NCI-H1694 treated with DMSO at 0.1 percent for 48 hours (cell line): ENCODE data around the gene HEXA.

ENCODE experiments used
- DNase-seq: peaks from one replicate; lab custom pipeline; 2025; lab: John Stamatoyannopoulos, UW

Gene HEXA

DNA sequence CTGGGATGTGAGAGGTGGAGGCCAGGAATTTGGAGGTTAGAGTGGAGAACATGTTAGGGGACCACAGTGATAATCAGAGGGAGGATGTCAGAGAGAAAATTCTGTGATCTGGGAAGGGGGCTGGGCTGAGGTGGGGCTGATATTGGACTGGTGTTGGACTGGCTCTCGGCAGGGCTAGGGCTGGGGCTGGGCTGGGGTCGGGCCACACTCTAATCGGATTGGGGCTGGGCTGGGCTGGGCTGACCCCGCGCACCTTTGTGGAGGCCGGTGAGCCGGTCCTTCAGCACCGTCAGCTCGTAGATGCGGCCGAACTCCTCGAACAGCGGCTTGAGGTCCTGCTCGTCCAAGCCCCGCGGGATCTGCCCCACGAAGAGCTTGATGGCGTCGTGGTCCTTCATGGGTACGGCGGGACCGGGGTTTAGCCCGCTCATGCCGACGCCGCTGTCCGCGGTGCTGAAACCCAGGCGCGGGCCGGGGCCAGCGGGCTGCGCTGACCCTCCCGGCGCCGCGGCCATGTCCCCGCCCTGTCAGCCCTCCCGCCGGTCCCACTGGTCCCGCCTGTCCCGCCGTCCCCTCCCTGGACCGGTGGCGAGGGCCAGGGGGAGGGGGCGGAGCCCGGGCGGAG lies 56.3 kb downstream of the HEXA start:
- no peak for DNase-seq

DNA sequence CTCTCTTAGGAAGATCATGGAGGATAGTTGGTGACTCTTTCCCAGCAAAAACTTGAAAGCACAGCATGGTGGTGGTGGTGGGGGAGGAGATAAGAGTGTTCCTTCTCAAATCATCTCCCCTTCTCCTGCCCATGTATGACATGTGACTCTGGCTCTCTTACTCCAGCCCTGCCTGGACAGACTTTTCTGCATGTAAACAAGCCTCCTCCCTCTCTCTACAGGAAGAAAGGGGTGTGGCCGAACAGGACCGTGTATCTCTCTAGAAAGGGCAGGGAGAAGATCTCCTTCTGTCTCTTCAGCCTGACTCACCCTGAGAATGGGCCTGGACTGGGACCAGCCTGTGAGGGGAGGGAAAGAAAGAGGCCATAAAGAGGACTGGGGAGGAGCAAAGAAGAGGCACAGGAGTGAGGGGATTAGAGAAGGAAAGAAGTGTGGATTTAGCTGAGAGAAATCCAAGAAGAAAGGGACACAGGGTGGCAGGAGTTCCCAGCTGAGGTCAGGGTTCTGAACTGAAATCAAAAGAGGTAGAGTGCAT lies 57.3 kb downstream of the HEXA start:
- DNase-seq = no peak

DNA sequence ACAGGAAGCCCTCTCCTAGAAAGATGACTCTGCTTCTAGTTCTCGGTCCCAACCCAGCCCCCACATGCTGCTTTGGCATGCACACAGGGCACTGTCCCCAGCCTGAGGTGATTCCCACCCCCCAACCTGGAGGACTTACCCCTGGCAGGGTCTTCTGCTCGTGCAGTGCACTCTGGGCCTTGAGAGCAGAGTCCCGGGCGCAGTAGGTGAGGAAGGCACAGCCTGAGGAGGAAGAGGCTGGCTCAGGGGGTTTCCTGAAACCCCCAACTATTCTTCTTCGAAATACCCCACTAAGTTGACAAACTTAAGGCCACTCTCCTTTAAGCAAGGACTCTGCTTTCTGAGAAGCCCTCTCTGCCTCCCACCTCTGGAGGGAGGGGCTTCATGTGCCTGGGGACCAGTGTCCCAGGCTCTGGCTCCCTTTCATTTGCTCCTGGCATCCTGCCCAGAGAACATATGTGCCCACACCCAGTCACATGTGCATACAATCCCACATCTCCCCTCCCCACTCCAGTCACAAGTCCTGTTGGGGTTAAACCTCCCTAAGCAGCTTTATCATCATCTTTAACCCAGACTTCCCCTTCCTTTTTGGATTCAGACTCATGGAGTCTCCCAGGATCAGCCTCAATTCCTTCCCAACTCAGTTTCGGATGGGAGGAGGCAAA lies 60.0 kb downstream of the HEXA start:
- peak; percentile 72 for DNase-seq

DNA sequence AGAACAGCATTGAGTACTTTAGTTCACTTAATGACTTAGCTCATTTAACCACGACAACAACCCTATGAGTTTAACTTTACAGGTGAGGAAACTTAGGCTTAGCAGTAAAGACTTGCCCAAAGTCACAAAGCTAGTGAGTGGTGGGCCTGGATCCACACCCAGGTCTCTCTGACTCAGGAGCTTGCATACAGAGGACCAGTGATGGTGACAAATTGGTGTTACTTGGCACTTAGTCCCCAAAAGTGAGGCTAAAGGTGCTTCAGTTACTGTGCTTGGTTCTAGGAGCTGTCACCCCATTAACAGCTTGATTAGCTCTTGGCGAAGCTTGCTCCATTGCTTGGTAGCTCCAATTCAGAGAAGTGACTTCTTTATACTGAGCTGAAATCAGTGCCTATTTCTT lies 61.9 kb downstream of the HEXA start:
- DNase-seq = no peak

DNA sequence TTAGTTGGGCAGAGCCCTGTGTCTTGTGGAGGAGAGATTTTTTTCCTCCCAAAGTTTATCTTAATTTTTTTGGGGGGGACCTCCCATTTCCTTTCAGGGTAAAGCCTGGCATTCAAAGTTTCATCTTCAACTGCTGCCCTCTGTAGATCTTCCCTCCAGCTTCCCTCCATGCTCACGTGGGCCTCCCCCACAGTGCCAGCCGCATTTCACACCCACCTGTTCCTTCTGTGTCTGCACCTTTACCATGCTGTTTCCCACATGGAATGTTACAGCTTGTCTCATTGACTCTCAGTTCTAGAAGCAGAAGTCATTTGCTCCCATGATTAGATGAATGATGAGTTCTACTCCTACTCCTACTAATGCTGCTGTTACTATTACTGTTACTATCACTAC lies 62.4 kb downstream of the HEXA start:
- DNase-seq = no peak

DNA sequence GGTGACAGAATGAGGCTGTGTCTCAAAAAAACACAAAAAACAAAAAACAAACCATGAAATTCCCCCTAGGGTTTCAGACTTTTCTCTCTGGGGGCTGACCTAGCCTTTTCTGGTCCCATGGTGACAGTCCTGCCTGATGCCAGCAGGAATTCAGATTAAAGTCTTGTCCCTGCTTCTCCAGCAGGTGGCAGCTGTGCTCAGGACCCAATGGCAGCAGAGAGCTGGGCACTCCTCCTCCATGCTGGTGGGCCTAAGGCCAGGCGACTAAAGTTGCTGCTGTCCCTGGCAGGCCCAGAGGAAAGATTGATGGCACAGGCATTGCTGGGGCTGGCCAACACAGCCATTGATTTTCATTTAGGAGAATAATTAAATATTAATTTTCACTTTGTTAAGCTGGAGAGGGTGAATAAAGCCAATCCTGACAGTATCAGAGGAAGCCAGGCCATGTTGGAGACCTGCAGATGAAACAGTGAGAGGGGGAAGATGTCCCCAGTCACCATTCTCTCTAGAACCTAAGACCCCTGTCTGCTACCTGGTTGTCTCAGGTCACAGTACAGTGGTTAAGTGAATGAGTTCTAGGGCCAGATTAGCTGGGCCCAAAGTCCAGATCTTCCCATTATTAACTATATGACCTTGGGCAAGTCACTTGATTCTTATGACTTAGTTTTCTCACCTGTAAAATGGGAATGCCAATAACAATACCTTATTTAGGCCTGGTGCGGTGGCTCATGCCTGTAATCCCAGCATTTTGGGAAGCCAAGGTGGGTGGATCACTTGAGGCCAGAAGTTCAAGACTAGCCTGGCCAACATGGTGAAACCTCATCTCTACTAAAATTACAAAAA lies 63.0 kb downstream of the HEXA start:
- peak; percentile 58 for DNase-seq

DNA sequence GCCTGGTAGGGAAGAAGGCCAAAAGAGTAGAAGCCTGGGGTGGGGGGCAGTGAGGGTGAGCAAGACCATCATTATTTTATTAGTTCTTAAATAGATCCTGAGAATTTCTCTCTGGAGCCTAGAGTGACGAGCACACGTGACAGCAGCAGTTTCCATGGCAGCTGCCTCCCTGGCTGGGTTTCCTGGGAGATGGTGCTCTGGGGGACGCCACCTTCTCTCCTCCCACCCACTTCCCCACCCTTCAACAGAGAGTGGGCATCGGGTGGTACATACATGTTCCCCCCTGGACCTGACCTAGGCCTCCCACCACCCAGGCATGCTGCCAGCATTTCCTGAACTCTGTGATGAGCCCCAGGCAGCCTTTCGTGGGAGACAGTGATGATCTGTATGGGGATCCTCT lies 68.8 kb downstream of the HEXA start:
- DNase-seq = no peak

DNA sequence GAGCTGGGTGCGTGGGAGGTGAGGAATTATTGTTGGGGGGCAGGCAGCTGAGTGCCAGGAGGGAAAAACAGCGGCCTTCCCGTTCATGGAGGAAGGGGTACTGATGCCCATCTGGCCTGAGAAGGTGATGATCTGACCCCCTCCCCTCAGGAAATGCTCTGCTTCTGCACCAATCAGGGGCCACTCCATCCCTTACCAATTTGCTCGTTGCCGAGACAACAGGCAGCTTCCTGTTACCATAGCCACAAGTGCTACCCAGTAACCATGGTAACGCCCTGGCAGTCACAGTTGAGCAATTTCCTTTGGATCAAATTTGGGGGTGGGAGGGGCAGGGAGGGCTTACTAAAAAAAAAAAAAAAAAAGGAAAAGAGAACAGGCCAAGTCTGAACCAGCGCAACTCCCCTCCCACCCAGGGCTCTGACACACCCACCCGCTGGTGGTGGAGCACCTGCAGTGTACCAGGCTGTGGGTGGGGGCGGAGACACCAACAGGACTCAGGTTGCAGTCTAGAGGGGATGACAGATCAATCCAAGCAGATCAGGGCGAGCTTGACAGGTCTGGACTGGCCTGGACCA lies 69.5 kb downstream of the HEXA start:
- DNase-seq = no peak

DNA sequence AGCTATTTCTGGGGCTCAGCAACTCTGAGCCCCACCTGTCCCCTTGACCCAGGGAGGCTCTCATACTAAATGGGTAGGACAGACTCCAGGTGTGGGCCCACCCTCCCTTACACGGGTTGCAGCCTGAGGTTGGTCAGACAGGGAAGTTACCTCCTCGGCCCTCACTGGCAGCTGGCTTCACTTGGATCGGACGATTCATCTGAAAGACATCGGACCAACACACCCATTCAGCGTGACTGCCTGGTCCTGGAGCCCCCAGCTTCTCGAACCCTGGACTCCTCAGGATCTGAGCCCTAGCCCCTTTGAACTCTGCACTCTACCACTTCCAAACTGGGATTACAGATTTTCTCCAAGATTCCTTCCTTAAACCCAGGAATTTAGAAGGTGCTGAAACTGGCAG lies 71.2 kb downstream of the HEXA start:
- DNase-seq = no peak

DNA sequence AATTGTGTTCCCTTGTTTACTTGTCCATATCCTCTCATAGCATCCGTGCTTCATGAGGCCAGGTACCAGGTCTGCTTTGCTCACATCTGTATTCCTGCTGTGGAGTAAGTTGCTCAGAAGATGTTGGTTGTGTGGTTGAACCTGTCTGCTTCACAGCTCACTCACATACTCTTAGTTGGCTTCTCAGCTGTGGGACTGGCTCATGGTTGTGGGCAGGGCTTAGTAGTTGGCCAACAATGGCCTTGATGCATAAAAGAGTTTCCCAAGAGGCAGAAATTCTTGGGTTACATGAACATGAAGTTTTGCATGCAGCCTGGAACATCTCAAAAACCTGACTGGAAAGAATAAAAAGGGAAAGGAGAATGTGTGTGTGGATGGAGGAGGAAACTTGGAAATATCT lies 72.9 kb downstream of the HEXA start:
- DNase-seq = no peak
